Osteoblast (primary cell): ENCODE data around the gene ELOVL1. TPM values are rescaled to one million over a fixed set of nuclear protein-coding genes. Genes with fewer than 3 reads are reported as not detected.

Experiments
- DNase-seq: peaks from one replicate; pipeline ENCODE4 v3.0.0; 2011; ENCODE audit warnings: low spot score, mixed read lengths; ENCODE audit not compliant: insufficient read length; ENCODE audit errors: missing footprints
- H2AFZ ChIP-seq: 2 replicates; pipeline ENCODE4 v1.6.0; 2011; ENCODE audit warnings: mild to moderate bottlenecking, low read length
- H3K27ac ChIP-seq: 2 replicates; pipeline ENCODE4 v1.5.1; 2011; ENCODE audit warnings: mild to moderate bottlenecking, low read depth, low read length, moderate library complexity
- H3K27me3 ChIP-seq: 2 replicates; pipeline ENCODE4 v1.6.0; 2012; ENCODE audit warnings: mild to moderate bottlenecking, control low read depth, inconsistent platforms, low read length, moderate library complexity; ENCODE audit not compliant: insufficient read depth
- H3K36me3 ChIP-seq: 2 replicates; pipeline ENCODE4 v1.5.1; 2011; ENCODE audit warnings: mild to moderate bottlenecking, low read length, control low read depth, moderate library complexity; ENCODE audit not compliant: insufficient read depth
- H3K4me1 ChIP-seq: 2 replicates; pipeline ENCODE4 v1.5.1; 2011; ENCODE audit warnings: mild to moderate bottlenecking, low read length, control low read depth, moderate library complexity; ENCODE audit not compliant: insufficient read depth
- H3K4me2 ChIP-seq: 2 replicates; pipeline ENCODE4 v1.6.0; 2011; ENCODE audit warnings: mild to moderate bottlenecking, low read length; ENCODE audit not compliant: insufficient read depth
- H3K4me3 ChIP-seq: fragments of 200-600 bp; sonication (generic); 3 replicates; pipeline ENCODE4 v1.5.1; 2012; ENCODE audit warnings: mild to moderate bottlenecking, low read length, inconsistent platforms; ENCODE audit not compliant: insufficient read depth
- H3K79me2 ChIP-seq: 2 replicates; pipeline ENCODE4 v1.6.0; 2012; ENCODE audit warnings: mild to moderate bottlenecking, low read length, control low read depth, inconsistent platforms; ENCODE audit not compliant: insufficient read depth
- H3K9me3 ChIP-seq: 2 replicates; pipeline ENCODE4 v1.5.1; 2011; ENCODE audit warnings: low read depth, low read length, control low read depth
- H4K20me1 ChIP-seq: 2 replicates; pipeline ENCODE4 v1.6.0; 2012; ENCODE audit warnings: mild to moderate bottlenecking, low read length, control low read depth; ENCODE audit not compliant: insufficient read depth
- total RNA-seq: library from RNA; depleted of rRNA; stranded (reverse); fragments of >200 nt; gene quantifications from 2 replicates; pipeline ENCODE4 v1.2.3, GENCODE V29; 2012
- TF ChIP-seq, protein P1 (sequence below): IDR thresholded peaks from 2 replicates; pipeline ENCODE4 v1.5.1; 2011; ENCODE audit warnings: mild to moderate bottlenecking, low read depth, low read length, moderate library complexity; ENCODE audit errors: extremely low read depth

Gene ELOVL1
- total RNA-seq, 1 donor: 36.9 TPM

- no peaks in the 10 kb centered on the region for H3K4me1 ChIP-seq
- no peak overlapping the region for H3K27ac ChIP-seq
- no peak overlapping the region for H3K4me3 ChIP-seq
- no peak for DNase-seq
- no peaks in the 10 kb centered on the region for H3K27me3 ChIP-seq
- no peaks in the 10 kb centered on the region for H3K36me3 ChIP-seq
- H3K9me3 ChIP-seq: no peaks in the 10 kb centered on the region
- no peaks in the 10 kb centered on the region for H3K79me2 ChIP-seq
- no peak overlapping the region for H2AFZ ChIP-seq
- H4K20me1 ChIP-seq: no peaks in the 10 kb centered on the region
- TF ChIP-seq, protein P1, sequence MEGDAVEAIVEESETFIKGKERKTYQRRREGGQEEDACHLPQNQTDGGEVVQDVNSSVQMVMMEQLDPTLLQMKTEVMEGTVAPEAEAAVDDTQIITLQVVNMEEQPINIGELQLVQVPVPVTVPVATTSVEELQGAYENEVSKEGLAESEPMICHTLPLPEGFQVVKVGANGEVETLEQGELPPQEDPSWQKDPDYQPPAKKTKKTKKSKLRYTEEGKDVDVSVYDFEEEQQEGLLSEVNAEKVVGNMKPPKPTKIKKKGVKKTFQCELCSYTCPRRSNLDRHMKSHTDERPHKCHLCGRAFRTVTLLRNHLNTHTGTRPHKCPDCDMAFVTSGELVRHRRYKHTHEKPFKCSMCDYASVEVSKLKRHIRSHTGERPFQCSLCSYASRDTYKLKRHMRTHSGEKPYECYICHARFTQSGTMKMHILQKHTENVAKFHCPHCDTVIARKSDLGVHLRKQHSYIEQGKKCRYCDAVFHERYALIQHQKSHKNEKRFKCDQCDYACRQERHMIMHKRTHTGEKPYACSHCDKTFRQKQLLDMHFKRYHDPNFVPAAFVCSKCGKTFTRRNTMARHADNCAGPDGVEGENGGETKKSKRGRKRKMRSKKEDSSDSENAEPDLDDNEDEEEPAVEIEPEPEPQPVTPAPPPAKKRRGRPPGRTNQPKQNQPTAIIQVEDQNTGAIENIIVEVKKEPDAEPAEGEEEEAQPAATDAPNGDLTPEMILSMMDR: no peak
- H3K4me2 ChIP-seq: no peak overlapping the region
These were observed 46.4 kb downstream of the ELOVL1 start for GRCh38 chr1:43321331-43321891.

DNA sequence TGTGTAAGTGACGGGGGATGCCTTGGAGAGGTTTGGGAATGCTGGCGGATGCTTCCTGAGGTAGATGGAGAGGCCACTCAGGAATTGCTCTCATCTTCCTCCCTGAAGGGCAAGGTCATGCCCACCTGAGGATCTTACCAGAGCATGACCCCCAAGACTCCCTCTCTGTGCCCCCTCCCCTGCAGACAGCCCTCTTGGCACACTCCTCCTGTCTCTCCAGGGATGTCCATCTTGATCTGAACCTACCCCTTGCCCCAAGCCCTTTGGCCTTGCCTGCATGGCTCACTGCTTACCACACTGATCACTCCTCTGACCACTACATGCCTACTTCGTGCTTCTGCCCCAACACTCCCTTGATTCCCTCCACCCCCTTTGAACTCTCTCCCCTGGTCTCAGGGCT is 48.0 kb downstream of the ELOVL1 start:
- H3K9me3 ChIP-seq: no peaks in the 10 kb centered on the region
- H3K79me2 ChIP-seq: no peaks in the 10 kb centered on the region
- no peak overlapping the region for H3K4me2 ChIP-seq
- DNase-seq: no peak
- no peak overlapping the region for H2AFZ ChIP-seq
- H3K36me3 ChIP-seq: no peaks in the 10 kb centered on the region
- no peak overlapping the region for H3K27ac ChIP-seq
- H3K4me3 ChIP-seq: no peak overlapping the region
- H3K27me3 ChIP-seq: no peaks in the 10 kb centered on the region
- H4K20me1 ChIP-seq: no peaks in the 10 kb centered on the region
- H3K4me1 ChIP-seq: no peaks in the 10 kb centered on the region
- TF ChIP-seq, protein P1: no peak

GRCh38 chr1:43319288-43319687 is 48.5 kb downstream of the ELOVL1 start:
- Histone ChIP-seq H3K9me3 (no peaks in the 10 kb centered on the region), H3K4me3 (no peak overlapping the region), H3K27ac (no peak overlapping the region), H3K4me1 (no peaks in the 10 kb centered on the region), H3K4me2 (no peak overlapping the region), H3K79me2 (no peaks in the 10 kb centered on the region), H3K36me3 (no peaks in the 10 kb centered on the region), H2AFZ (no peak overlapping the region), H4K20me1 (no peaks in the 10 kb centered on the region), H3K27me3 (no peaks in the 10 kb centered on the region)
- no peak for DNase-seq
- TF ChIP-seq, protein P1: no peak

DNA sequence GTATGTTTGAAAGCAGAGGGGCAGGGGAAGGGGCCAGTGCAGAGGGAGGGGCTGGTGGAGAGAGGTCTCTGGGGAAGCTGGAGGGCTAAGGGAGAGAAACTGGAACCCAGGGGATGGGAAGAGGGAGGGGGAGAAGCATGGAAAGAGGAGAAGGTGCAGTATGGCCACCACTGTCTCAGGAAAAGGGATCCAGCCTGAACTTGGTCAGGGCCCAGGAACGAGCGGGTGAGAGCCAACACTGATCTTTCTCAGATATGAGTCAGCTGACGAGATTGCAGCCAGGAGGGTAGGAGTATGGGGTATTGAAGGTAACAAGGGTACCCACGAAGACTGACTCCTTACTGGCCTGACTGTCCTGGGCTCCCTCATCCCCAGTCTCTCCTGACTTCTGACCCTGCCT is 49.0 kb downstream of the ELOVL1 start:
- H4K20me1 ChIP-seq: no peaks in the 10 kb centered on the region
- DNase-seq: no peak
- no peak overlapping the region for H3K27ac ChIP-seq
- H3K4me2 ChIP-seq: no peak overlapping the region
- H3K9me3 ChIP-seq: no peaks in the 10 kb centered on the region
- TF ChIP-seq, protein P1: no peak
- H2AFZ ChIP-seq: no peak overlapping the region
- H3K4me3 ChIP-seq: no peak overlapping the region
- H3K4me1 ChIP-seq: no peaks in the 10 kb centered on the region
- H3K79me2 ChIP-seq: no peaks in the 10 kb centered on the region
- H3K27me3 ChIP-seq: no peaks in the 10 kb centered on the region
- no peaks in the 10 kb centered on the region for H3K36me3 ChIP-seq
